IMR-90 (cell line): ENCODE results near the gene TAS1R1. TPM values are rescaled to one million over a fixed set of nuclear protein-coding genes. Genes with fewer than 3 reads are reported as not detected.
A peak's percentile ranks its signal among the peaks of the same experiment; 100 is the strongest.

Source experiments
- ATAC-seq: fragments of 200-7000 bp; cut with Tn5 transposase; 2 replicates; pipeline ENCODE4 v1.9.1; 2020; ENCODE audit warnings: low read depth, mild to moderate bottlenecking, moderate library complexity
- BruUV-seq: library from RNA; stranded (reverse); fragments of 400-500 nt; replicated peaks from 2 replicates; lab custom pipeline; 2021; lab: Mats Ljungman, UMichigan
- CTCF ChIA-PET: fragments of 300-600 bp; formaldehyde crosslinking; extraction: SDS; loops from one replicate; lab custom pipeline; 2021; ENCODE audit warnings: antibody characterized with exemption; lab: Yijun Ruan, JAX
- POLR2A ChIA-PET: fragments of 300-600 bp; sonication (Branson Sonifier 250); formaldehyde crosslinking; loops from one replicate; lab custom pipeline; 2022; ENCODE audit warnings: antibody characterized with exemption; ENCODE audit not compliant: unreplicated experiment; lab: Charles Lee
- DNase-seq: peaks from one replicate; pipeline ENCODE4 v3.0.0; 2013
- H2AFZ ChIP-seq: replicated peaks from 2 replicates; pipeline ENCODE3; 2013; ENCODE audit warnings: low read length, mild to moderate bottlenecking; ENCODE audit not compliant: poor library complexity
- H2AK5ac ChIP-seq: 2 replicates; pipeline ENCODE4 v1.6.1; 2013; ENCODE audit warnings: low read depth, low read length, inconsistent platforms
- H2AK9ac ChIP-seq: replicated peaks from 2 replicates; pipeline ENCODE3; 2013; ENCODE audit warnings: mild to moderate bottlenecking, low read depth, low read length, moderate library complexity; ENCODE audit not compliant: poor library complexity
- H2BK120ac ChIP-seq: 2 replicates; pipeline ENCODE4 v1.6.1; 2013; ENCODE audit warnings: low read depth, low read length, inconsistent platforms
- H2BK15ac ChIP-seq: 3 replicates; pipeline ENCODE4 v1.6.1; 2013; ENCODE audit warnings: low read depth, low read length, inconsistent platforms
- H2BK20ac ChIP-seq: 2 replicates; pipeline ENCODE4 v1.6.1; 2013; ENCODE audit warnings: low read depth, mild to moderate bottlenecking, inconsistent platforms, low read length, moderate library complexity
- H2BK5ac ChIP-seq: 2 replicates; pipeline ENCODE4 v1.6.1; 2013; ENCODE audit warnings: mild to moderate bottlenecking, low read depth, low read length, inconsistent platforms; ENCODE audit not compliant: poor library complexity, severe bottlenecking
- H3K14ac ChIP-seq: replicated peaks from 2 replicates; pipeline ENCODE4 v1.6.1; 2013; ENCODE audit warnings: low read depth, low read length, inconsistent platforms
- H3K18ac ChIP-seq: 2 replicates; pipeline ENCODE4 v1.6.1; 2013; ENCODE audit warnings: low read depth, low read length, control low read depth
- H3K23ac ChIP-seq: 2 replicates; pipeline ENCODE4 v1.6.1; 2013; ENCODE audit warnings: low read depth, low read length, inconsistent platforms
- H3K27ac ChIP-seq: 2 replicates; pipeline ENCODE4 v1.5.1; 2013; ENCODE audit warnings: mild to moderate bottlenecking, control low read depth, low read length; ENCODE audit not compliant: insufficient read depth
- H3K27me3 ChIP-seq: 2 replicates; pipeline ENCODE4 v1.6.1; 2013; ENCODE audit warnings: low read length; ENCODE audit not compliant: control insufficient read depth, insufficient read depth
- H3K36me3 ChIP-seq: 2 replicates; pipeline ENCODE4 v1.6.1; 2013; ENCODE audit warnings: low read length, mixed read lengths; ENCODE audit not compliant: control insufficient read depth, insufficient read depth
- H3K4ac ChIP-seq: 2 replicates; pipeline ENCODE4 v1.6.1; 2013; ENCODE audit warnings: low read depth, low read length, inconsistent platforms
- H3K4me1 ChIP-seq: 2 replicates; pipeline ENCODE4 v1.6.1; 2013; ENCODE audit warnings: low read length, mixed read lengths; ENCODE audit not compliant: control insufficient read depth, insufficient read depth
- H3K4me2 ChIP-seq: 2 replicates; pipeline ENCODE4 v1.6.1; 2013; ENCODE audit warnings: low read depth, mild to moderate bottlenecking, control low read depth, low read length, moderate library complexity
- H3K4me3 ChIP-seq: 2 replicates; pipeline ENCODE4 v1.5.1; 2013; ENCODE audit warnings: low read depth, mild to moderate bottlenecking, control low read depth, low read length, moderate library complexity; ENCODE audit not compliant: insufficient read depth
- H3K56ac ChIP-seq: 2 replicates; pipeline ENCODE4 v1.6.1; 2013; ENCODE audit warnings: low read length, inconsistent platforms; ENCODE audit not compliant: insufficient read depth; ENCODE audit errors: extremely low read depth
- H3K79me1 ChIP-seq, 2 experiments: 2 replicates each; pipeline ENCODE4 v1.6.1; 2013; ENCODE audit warnings: low read length in 2 of 2, inconsistent platforms in 1 of 2, low read depth in 1 of 2
- H3K9ac ChIP-seq: 2 replicates; pipeline ENCODE4 v1.6.1; 2013; ENCODE audit warnings: low read depth, low read length, control low read depth
- H3K9me1 ChIP-seq: 2 replicates; pipeline ENCODE4 v1.6.1; 2013; ENCODE audit warnings: low read length, inconsistent platforms; ENCODE audit not compliant: insufficient read depth
- H3K9me3 ChIP-seq: 2 replicates; pipeline ENCODE4 v1.6.1; 2013; ENCODE audit warnings: low read length; ENCODE audit not compliant: control insufficient read depth, insufficient read depth
- H4K20me1 ChIP-seq: 2 replicates; pipeline ENCODE4 v1.6.1; 2013; ENCODE audit warnings: low read length, inconsistent platforms; ENCODE audit not compliant: insufficient read depth
- H4K5ac ChIP-seq: 2 replicates; pipeline ENCODE4 v1.6.1; 2013; ENCODE audit warnings: mild to moderate bottlenecking, low read depth, low read length, control low read depth
- H4K8ac ChIP-seq, 2 experiments: 2 replicates each; pipeline ENCODE4 v1.6.1; 2013; ENCODE audit warnings: low read depth in 2 of 2, low read length in 2 of 2, control low read depth in 1 of 2, inconsistent platforms in 1 of 2
- H4K91ac ChIP-seq: 2 replicates; pipeline ENCODE4 v1.6.1; 2013; ENCODE audit warnings: low read depth, low read length, inconsistent platforms; ENCODE audit not compliant: insufficient read depth
- CHD1 ChIP-seq: IDR thresholded peaks from 2 replicates; pipeline ENCODE4 v1.6.1; 2012; ENCODE audit warnings: low read depth, low read length, improper control_type of control experiment
- FOS ChIP-seq: fragments of 150-350 bp; IDR thresholded peaks from 2 replicates; pipeline ENCODE4 v1.6.1; 2016; ENCODE audit warnings: low read depth, low read length
- MXI1 ChIP-seq: IDR thresholded peaks from 2 replicates; pipeline ENCODE4 v1.6.1; 2012; ENCODE audit warnings: low read depth, mild to moderate bottlenecking, low read length, moderate library complexity, borderline replicate concordance
- RAD21 ChIP-seq: IDR thresholded peaks from 2 replicates; pipeline ENCODE4 v1.6.1; 2012; ENCODE audit warnings: low read length, improper control_type of control experiment
- RCOR1 ChIP-seq: IDR thresholded peaks from 2 replicates; pipeline ENCODE4 v1.6.1; 2012; ENCODE audit warnings: mild to moderate bottlenecking, low read length, improper control_type of control experiment; ENCODE audit not compliant: insufficient replicate concordance
- WGBS, 2 experiments: methylation state at CpG; one replicate each; pipeline versions ENCODE4 v1.1.5 to v1.1.7; 2013; ENCODE audit warnings: missing lambda C conversion rate in 2 of 2; ENCODE audit not compliant: insufficient read length in 1 of 2; ENCODE audit errors: extremely low coverage in 2 of 2; 5-methylcytosine and 5-hydroxymethylcytosine counted together
- dilution Hi-C: fragments of 300-500 bp; cut with HindIII; formaldehyde crosslinking; loops from one replicate; pipeline ENCODE4 v1.14.3; 2018; ENCODE audit warnings: low sequenced_read_pairs; ENCODE audit not compliant: unreplicated experiment
- in situ Hi-C: fragments of 300-500 bp; cut with MboI; formaldehyde crosslinking; loops from 3 replicates; pipeline ENCODE4 v1.14.3; 2019; ENCODE audit warnings: low sequenced_read_pairs, inconsistent platforms, mixed read lengths
- intact Hi-C: fragments of 100-400 bp; cut with micrococcal nuclease; formaldehyde crosslinking; loops from 2 replicates; pipeline ENCODE4 v1.10.0; 2022
- polyA plus RNA-seq, 3 experiments: library from polyadenylated mRNA; depleted of rRNA; stranded (reverse); fragments of >200 nt; gene quantifications; 2 replicates each; pipeline ENCODE4 v1.2.3, GENCODE V29; 2012; ENCODE audit warnings: low replicate concordance in 1 of 3
- total RNA-seq: library from RNA; depleted of rRNA; stranded (reverse); fragments of >200 nt; gene quantifications from 2 replicates; pipeline ENCODE4 v1.2.3, GENCODE V29; 2012

The TAS1R1 gene
- total and polyA plus RNA-seq, 2 of the 4 experiments (the other 2 are of a cell fraction): 0.05 TPM; not detected in 1

DNA sequence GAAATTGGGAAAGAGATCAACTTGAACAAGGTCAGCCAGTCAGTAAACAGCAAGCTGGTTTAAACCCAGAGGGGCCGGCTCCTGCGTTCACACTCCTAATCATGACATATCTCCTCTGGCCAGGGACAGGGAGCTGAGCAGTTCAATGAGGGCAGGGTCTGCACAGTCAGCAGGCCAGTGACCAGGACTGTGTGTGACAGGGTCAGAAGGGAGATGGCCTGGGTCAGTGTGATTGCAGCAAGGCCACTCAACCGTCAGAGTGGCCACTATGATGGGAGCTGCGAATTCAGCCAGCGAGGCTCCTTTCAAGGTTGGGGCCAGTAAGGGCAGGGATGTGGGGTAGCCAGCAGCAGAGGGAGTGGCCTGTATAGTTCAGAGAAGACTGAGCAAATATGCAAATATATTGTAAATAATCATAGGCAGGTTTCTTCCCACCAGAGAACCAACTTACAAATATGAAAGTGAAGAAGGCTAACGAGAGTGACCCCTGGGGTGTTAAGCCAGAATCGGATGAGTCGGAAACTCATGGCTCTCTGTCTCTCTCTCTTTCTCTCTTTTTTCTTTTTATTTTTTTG is 20.8 kb upstream of the TAS1R1 start:
- no peak overlapping the region for H2AFZ ChIP-seq
- POLR2A ChIA-PET: no interaction called here
- no peak overlapping the region for H2BK120ac ChIP-seq
- WGBS, 2 experiments: 93% methylated on average over 3 of the region's 8 CpGs; no CpG with 5 or more reads in 1 of the 2 experiments
- no peaks in the 10 kb centered on the region for H3K27me3 ChIP-seq
- TF ChIP-seq RCOR1 (no peak), RAD21 (no peak), FOS (no peak), MXI1 (no peak), CHD1 (no peak)
- H2BK15ac ChIP-seq: no peak overlapping the region
- H4K91ac ChIP-seq: no peak overlapping the region
- no peak overlapping the region for H3K23ac ChIP-seq
- no peak overlapping the region for H4K5ac ChIP-seq
- no peak overlapping the region for H3K27ac ChIP-seq
- no peak overlapping the region for H4K8ac ChIP-seq
- peaks cover 36% of the 10 kb centered on the region for H3K36me3 ChIP-seq
- no peaks in the 10 kb centered on the region for H3K9me3 ChIP-seq
- H3K4ac ChIP-seq: no peak overlapping the region; the same call in 1 of the 2 replicates
- dilution Hi-C loops: no loop called here
- H2AK9ac ChIP-seq: peak overlapping the region; percentile 50
- no peak overlapping the region for H2AK5ac ChIP-seq
- no peak overlapping the region for H3K14ac ChIP-seq
- no peak overlapping the region for H2BK5ac ChIP-seq
- CTCF ChIA-PET: interaction anchor here (2.4 kb wide), 1 partner anchor 11 kb away, joined by 6 read pairs; no protein-coding TSS in a partner anchor
- no TSS peak for BruUV-seq
- ATAC-seq: no peak
- intact Hi-C loops: no loop called here
- H4K20me1 ChIP-seq: peaks cover 18% of the 10 kb centered on the region
- no peak overlapping the region for H3K4me3 ChIP-seq
- in situ Hi-C loops: no loop called here
- peaks cover 13 to 18% of the 10 kb centered on the region in 2 experiments; a peak in 3 of 4 replicates for H3K79me1 ChIP-seq
- no peak overlapping the region for H3K4me2 ChIP-seq
- no peak overlapping the region for H3K18ac ChIP-seq
- H3K4me1 ChIP-seq: no peaks in the 10 kb centered on the region
- H3K9me1 ChIP-seq: peaks cover 7% of the 10 kb centered on the region; the same call in 1 of the 2 replicates
- no peak overlapping the region for H3K9ac ChIP-seq
- DNase-seq: no peak
- peak overlapping the region; percentile 6; the same call in 1 of the 2 replicates for H3K56ac ChIP-seq
- H2BK20ac ChIP-seq: no peak overlapping the region
